ENCODE measurements around the gene S100A2. TPM values are rescaled to one million over a fixed set of nuclear protein-coding genes. Genes with fewer than 3 reads are reported as not detected.
A peak's percentile ranks its signal among the peaks of the same experiment; 100 is the strongest.

The S100A2 gene
- polyA plus RNA-seq, 2 of the 4 experiments (the other 2 are of a cell fraction), result 5.1 to 15.9 TPM

- TF ChIP-seq ATOH8 (CRISPR knock-in tag; IDR thresholded peaks at IDR 0.05; ENCODE audit: low read depth) (no peak), MAZ (IDR thresholded peaks at IDR 0.05; ENCODE audit: borderline replicate concordance, low read depth, low read length) (peak; percentile 59; the same call in 1 of the 2 replicates), CHD4 (IDR thresholded peaks at IDR 0.05; ENCODE audit: borderline replicate concordance) (no peak), POLR2A (IDR thresholded peaks at IDR 0.05; ENCODE audit: low read length) (peak; percentile 40), HDAC2 (IDR thresholded peaks at IDR 0.05) (no peak), NFE2L2 (conservative IDR thresholded peaks at IDR 0.05; ENCODE audit: low read length) (no peak), TP53 (CRISPR knock-in tag; IDR thresholded peaks at IDR 0.05) (0 out of 2 replicates have a peak, but pooled peaks have one; percentile 36), REST (IDR thresholded peaks at IDR 0.05) (no peak), SMC3 (IDR thresholded peaks at IDR 0.05) (peak; percentile 96), HOXB13 (CRISPR knock-in tag; IDR thresholded peaks at IDR 0.05; ENCODE audit: low read depth) (no peak)
These were observed 32.7 kb downstream of the S100A2 start (continued) for GRCh38 chr1:153532769-153533599.

GRCh38 chr1:153532181-153532580 is 33.5 kb downstream of the S100A2 start:
- DNase-seq (ENCODE audit: low read depth in 1 of 2, low spot score in 1 of 2) (no peak), FAIRE-seq (no peak), ATAC-seq (no peak)
- Histone ChIP-seq H3K4me3 (no peak overlapping the region), H3K27ac (peak overlapping the region; percentile 98 to 100), H3K4me1 (peaks cover 28% of the 10 kb centered on the region), H3K9me3 (no peaks in the 10 kb centered on the region), H3K4me2 (peak overlapping the region; percentile 97)
- ChIA-PET CTCF (interaction anchor here (0.7 to 18.2 kb wide), 31 partner anchors 10 to 454 kb away, joined by 3 to 471 read pairs (median 10); partner anchors contain the start of genes CHTOP, PGLYRP4, RAB13 and S100A1), POLR2A (interaction anchor here (0.6 to 7.0 kb wide), 7 partner anchors 14 to 454 kb away, joined by 3 to 114 read pairs (median 4); partner anchors contain the start of genes RAB13, S100A2, S100A3 and S100A4)
- TF ChIP-seq KDM5A (IDR thresholded peaks at IDR 0.05) (no peak), FOSL2 (IDR thresholded peaks at IDR 0.05) (no peak), FOSL2 (CRISPR knock-in tag; IDR thresholded peaks at IDR 0.05) (no peak), TP53 (CRISPR knock-in tag; IDR thresholded peaks at IDR 0.05) (0 out of 2 replicates have a peak, but pooled peaks have one; percentile 25), TFCP2L1 (CRISPR knock-in tag; IDR thresholded peaks at IDR 0.05) (no peak)
- 58% methylated on average over 2 of the region's 2 CpGs for WGBS (ENCODE audit: missing lambda C conversion rate)

GRCh38 chr1:153531638-153532037 is 34.0 kb downstream of the S100A2 start:
- ChIA-PET CTCF (interaction anchor here (0.6 to 18.2 kb wide), 21 partner anchors 9 to 454 kb away, joined by 3 to 471 read pairs (median 13); partner anchors contain the start of genes PGLYRP4, RAB13, S100A1 and S100A13), POLR2A (interaction anchor here (6.1 to 7.0 kb wide), 3 partner anchors 14 to 37 kb away, joined by 96 to 114 read pairs (median 102); partner anchors contain the start of genes S100A2, S100A3 and S100A4)
- Histone ChIP-seq H3K27ac (peak overlapping the region in 1 of 2 experiments; percentile 100; a peak in 2 of 6 replicates), H3K4me3 (no peak overlapping the region), H3K9me3 (no peaks in the 10 kb centered on the region), H3K4me2 (no peak overlapping the region; the same call in 2 of the 3 replicates), H3K4me1 (peaks cover 22% of the 10 kb centered on the region)
- TF ChIP-seq ZC3H11A (IDR thresholded peaks at IDR 0.05) (no peak), HES2 (IDR thresholded peaks at IDR 0.05) (no peak), ELK1 (IDR thresholded peaks at IDR 0.05; ENCODE audit: low read depth, low read length) (no peak), KDM1A (IDR thresholded peaks at IDR 0.05; ENCODE audit: low read depth) (no peak), FOSB (CRISPR knock-in tag; IDR thresholded peaks at IDR 0.05) (no peak), BCL3 (IDR thresholded peaks at IDR 0.05) (no peak), JUNB (IDR thresholded peaks at IDR 0.05) (no peak), FOXS1 (CRISPR knock-in tag; IDR thresholded peaks at IDR 0.05) (no peak), ZFP36 (IDR thresholded peaks at IDR 0.05; ENCODE audit: borderline replicate concordance, partially characterized antibody) (no peak), RARB (CRISPR knock-in tag; IDR thresholded peaks at IDR 0.05) (no peak), POLR2A (IDR thresholded peaks at IDR 0.05; ENCODE audit: low read length) (no peak), TFCP2L1 (CRISPR knock-in tag; IDR thresholded peaks at IDR 0.05) (no peak), RCOR1 (IDR thresholded peaks at IDR 0.05; ENCODE audit: low read depth, low read length) (no peak), CHD2 (IDR thresholded peaks at IDR 0.05; ENCODE audit: low read length, partially characterized antibody) (no peak)
- FAIRE-seq, result no peak
- no peak for ATAC-seq
- 82% methylated on average over 3 of the region's 3 CpGs for WGBS (ENCODE audit: missing lambda C conversion rate)
- no peak for DNase-seq (ENCODE audit: low read depth in 1 of 2, low spot score in 1 of 2)

Measured in A549 (cell line).